PC-3 (cell line): ENCODE measurements around the gene CPT1A.

Experiments used
- EZH2phosphoT487 ChIP-seq: fragments of 300-600 bp; sonication (generic); IDR thresholded peaks from 2 replicates; pipeline ENCODE4 v1.6.1; 2018; ENCODE audit warnings: mild to moderate bottlenecking, antibody characterized with exemption, low read length, borderline replicate concordance
- TF ChIP-seq, protein P1 (sequence below): fragments of 300-600 bp; sonication (generic); conservative IDR thresholded peaks from 2 replicates; pipeline ENCODE4 v1.5.1; 2017; ENCODE audit warnings: antibody characterized with exemption, low read depth, mild to moderate bottlenecking, low read length

DNA sequence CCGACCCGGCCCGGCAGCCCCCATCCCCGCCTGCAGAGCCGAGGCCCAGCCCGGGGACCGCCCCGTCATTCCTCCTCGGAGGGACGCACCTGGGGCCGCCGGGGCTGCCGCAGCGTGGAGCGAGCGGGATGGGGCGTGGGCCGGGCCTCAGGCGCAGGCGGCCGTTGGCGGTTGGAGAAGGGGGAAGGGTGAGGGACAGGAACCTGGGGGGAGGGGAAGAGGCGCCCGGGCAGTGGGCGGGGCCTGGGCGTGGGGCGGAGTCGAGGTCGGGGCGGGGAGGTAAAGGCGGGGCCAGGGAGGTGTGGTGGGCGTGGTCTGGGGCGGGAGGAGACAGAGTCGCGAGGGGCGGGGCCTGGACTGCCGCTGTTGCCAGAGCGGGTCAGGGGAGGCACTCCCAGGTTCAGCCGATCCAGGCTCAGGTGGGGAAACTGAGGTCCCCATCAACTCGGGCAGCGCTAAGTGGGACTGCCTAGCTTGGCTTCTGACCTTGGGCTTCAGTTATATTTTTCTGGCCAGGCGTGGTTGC is 90.3 kb downstream of the CPT1A start, which contains the start of gene TESMIN:
- TF ChIP-seq, protein P1, sequence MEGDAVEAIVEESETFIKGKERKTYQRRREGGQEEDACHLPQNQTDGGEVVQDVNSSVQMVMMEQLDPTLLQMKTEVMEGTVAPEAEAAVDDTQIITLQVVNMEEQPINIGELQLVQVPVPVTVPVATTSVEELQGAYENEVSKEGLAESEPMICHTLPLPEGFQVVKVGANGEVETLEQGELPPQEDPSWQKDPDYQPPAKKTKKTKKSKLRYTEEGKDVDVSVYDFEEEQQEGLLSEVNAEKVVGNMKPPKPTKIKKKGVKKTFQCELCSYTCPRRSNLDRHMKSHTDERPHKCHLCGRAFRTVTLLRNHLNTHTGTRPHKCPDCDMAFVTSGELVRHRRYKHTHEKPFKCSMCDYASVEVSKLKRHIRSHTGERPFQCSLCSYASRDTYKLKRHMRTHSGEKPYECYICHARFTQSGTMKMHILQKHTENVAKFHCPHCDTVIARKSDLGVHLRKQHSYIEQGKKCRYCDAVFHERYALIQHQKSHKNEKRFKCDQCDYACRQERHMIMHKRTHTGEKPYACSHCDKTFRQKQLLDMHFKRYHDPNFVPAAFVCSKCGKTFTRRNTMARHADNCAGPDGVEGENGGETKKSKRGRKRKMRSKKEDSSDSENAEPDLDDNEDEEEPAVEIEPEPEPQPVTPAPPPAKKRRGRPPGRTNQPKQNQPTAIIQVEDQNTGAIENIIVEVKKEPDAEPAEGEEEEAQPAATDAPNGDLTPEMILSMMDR: no peak
- TF ChIP-seq EZH2phosphoT487: no peak
